PC-9 (cell line): ENCODE data around the gene GYS2.

Source experiments
- EZH2 ChIP-seq: fragments of 200-600 bp; sonication (generic); IDR thresholded peaks from 2 replicates; pipeline ENCODE4 v1.8.0; 2017; ENCODE audit warnings: antibody characterized with exemption, low read depth
- TF ChIP-seq, protein P1 (sequence below): fragments of 200-600 bp; sonication (generic); conservative IDR thresholded peaks from 2 replicates; pipeline ENCODE4 v1.6.1; 2017; ENCODE audit warnings: mixed run types, antibody characterized with exemption, mild to moderate bottlenecking, moderate library complexity

DNA sequence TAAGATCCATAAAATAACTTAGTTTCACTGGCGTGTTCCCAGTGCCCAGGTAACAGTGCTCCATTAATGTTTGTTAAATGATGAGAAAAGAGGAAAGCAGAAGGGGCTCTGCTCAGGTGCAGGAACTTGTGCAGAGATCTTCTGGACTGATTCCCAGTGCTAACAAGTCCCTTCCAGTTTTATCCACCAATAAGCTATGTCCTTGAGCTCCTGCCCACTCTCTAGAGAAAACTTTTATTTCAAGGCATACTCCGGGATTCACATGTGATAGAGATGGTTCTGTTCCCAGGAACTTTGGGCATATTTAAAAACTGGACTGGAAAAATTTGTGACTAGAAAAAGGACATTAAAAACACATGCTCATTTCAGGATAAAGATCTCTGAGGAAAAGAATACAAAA is 1.9 kb downstream of the GYS2 start:
- TF ChIP-seq, protein P1, sequence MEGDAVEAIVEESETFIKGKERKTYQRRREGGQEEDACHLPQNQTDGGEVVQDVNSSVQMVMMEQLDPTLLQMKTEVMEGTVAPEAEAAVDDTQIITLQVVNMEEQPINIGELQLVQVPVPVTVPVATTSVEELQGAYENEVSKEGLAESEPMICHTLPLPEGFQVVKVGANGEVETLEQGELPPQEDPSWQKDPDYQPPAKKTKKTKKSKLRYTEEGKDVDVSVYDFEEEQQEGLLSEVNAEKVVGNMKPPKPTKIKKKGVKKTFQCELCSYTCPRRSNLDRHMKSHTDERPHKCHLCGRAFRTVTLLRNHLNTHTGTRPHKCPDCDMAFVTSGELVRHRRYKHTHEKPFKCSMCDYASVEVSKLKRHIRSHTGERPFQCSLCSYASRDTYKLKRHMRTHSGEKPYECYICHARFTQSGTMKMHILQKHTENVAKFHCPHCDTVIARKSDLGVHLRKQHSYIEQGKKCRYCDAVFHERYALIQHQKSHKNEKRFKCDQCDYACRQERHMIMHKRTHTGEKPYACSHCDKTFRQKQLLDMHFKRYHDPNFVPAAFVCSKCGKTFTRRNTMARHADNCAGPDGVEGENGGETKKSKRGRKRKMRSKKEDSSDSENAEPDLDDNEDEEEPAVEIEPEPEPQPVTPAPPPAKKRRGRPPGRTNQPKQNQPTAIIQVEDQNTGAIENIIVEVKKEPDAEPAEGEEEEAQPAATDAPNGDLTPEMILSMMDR: no peak
- TF ChIP-seq EZH2: no peak
